K562 (cell line): ENCODE data around the gene ERAL1. TPM values are rescaled to one million over a fixed set of nuclear protein-coding genes. Genes with fewer than 3 reads are reported as not detected.

Experiments used
- CAMTA2 ChIP-seq: fragments of 250-450 bp; sonication (Bioruptor Pico); conservative IDR thresholded peaks from 2 replicates; pipeline ENCODE4 v1.5.1; 2022
- DNMT1 ChIP-seq: fragments of 450-650 bp; IDR thresholded peaks from 2 replicates; pipeline ENCODE4 v1.6.1; 2016; ENCODE audit warnings: antibody characterized with exemption, mild to moderate bottlenecking
- KLF10 ChIP-seq: fragments of 250-450 bp; sonication (Bioruptor Pico); IDR thresholded peaks from 2 replicates; pipeline ENCODE4 v1.6.1; 2021; ENCODE audit warnings: matching md5 sums
- LEF1 ChIP-seq: fragments of 450-650 bp; IDR thresholded peaks from 2 replicates; pipeline ENCODE4 v1.6.1; 2016; ENCODE audit warnings: mild to moderate bottlenecking
- MLX ChIP-seq, 2 experiments: fragments of 450-650 bp in 1 of 2; sonication (generic) in 1 of 2; formaldehyde crosslinking; conservative IDR thresholded peaks; 2 replicates each; pipeline versions ENCODE4 v1.4.0 to v1.8.1; 2020 to 2022; ENCODE audit warnings: mild to moderate bottlenecking in 1 of 2, missing genetic modification reagents in 1 of 2
- NONO ChIP-seq, 2 experiments: fragments of 200-400 bp in 1 of 2; fragments of 450-650 bp in 1 of 2; formaldehyde crosslinking in 1 of 2; IDR thresholded peaks; 2 replicates each; pipeline ENCODE4 v1.6.1; 2017; ENCODE audit warnings: low read depth in 2 of 2, mild to moderate bottlenecking in 2 of 2, moderate library complexity in 2 of 2, low read length in 1 of 2
- NR1H2 ChIP-seq: sonication (generic); formaldehyde crosslinking; IDR thresholded peaks from 2 replicates; pipeline ENCODE4 v1.4.0; 2020; ENCODE audit warnings: mild to moderate bottlenecking, missing genetic modification reagents
- NRF1 ChIP-seq, 2 experiments: fragments of 450-650 bp; IDR thresholded peaks in 1 of 2; conservative IDR thresholded peaks in 1 of 2; 2 replicates each; pipeline ENCODE4 v1.6.1; 2014; ENCODE audit warnings: mild to moderate bottlenecking in 2 of 2
- REST ChIP-seq, 2 experiments: fragments of 450-650 bp; formaldehyde crosslinking in 1 of 2; IDR thresholded peaks; 2 replicates each; pipeline versions ENCODE4 v1.4.0 to v1.6.1; 2014 to 2020; ENCODE audit warnings: mild to moderate bottlenecking in 2 of 2, borderline replicate concordance in 1 of 2, low read depth in 1 of 2
- SP2 ChIP-seq: IDR thresholded peaks from 2 replicates; pipeline ENCODE4 v1.6.1; 2011; ENCODE audit warnings: mild to moderate bottlenecking, low read depth, low read length, moderate library complexity; ENCODE audit not compliant: poor library complexity, severe bottlenecking; ENCODE audit errors: extremely low read depth
- TFAM ChIP-seq: fragments of 250-450 bp; sonication (Bioruptor Pico); conservative IDR thresholded peaks from 2 replicates; pipeline ENCODE4 v1.5.0; 2021; ENCODE audit warnings: mild to moderate bottlenecking, moderate library complexity
- TFE3 ChIP-seq: fragments of 450-650 bp; formaldehyde crosslinking; IDR thresholded peaks from 2 replicates; pipeline ENCODE4 v1.4.0; 2020; ENCODE audit warnings: mild to moderate bottlenecking, mixed read lengths
- USF2 ChIP-seq: sonication (generic); formaldehyde crosslinking; IDR thresholded peaks from 2 replicates; pipeline ENCODE4 v1.5.0; 2020; ENCODE audit warnings: missing genetic modification reagents
- ZNF766 ChIP-seq: fragments of 200-800 bp; sonication (Bioruptor generic); conservative IDR thresholded peaks from 2 replicates; pipeline ENCODE4 v1.6.1; 2016; ENCODE audit warnings: missing genetic modification characterization, missing compliant biosample characterization
- polyA plus RNA-seq, 8 experiments: library from polyadenylated mRNA; depleted of rRNA in 4 of 8; stranded (reverse) in 5 of 8; unstranded in 3 of 8; fragments of >200 nt; fragmentation: Nextera tagmentation in 2 of 8; fragmentation: Illumina TruSeq in 1 of 8; extraction: Ambion mirVana in 2 of 8; extraction: Trizol in 1 of 8; gene quantifications; 2 replicates each; pipeline versions ENCODE4 v1.2.1 to v1.2.3, GENCODE V29; 2011 to 2014; ENCODE audit warnings: inconsistent platforms in 1 of 8, missing spikeins in 1 of 8
- total RNA-seq, 7 experiments: library from RNA; depleted of rRNA in 6 of 7; stranded (reverse); fragments of >200 nt in 6 of 7; fragmentation: Illumina TruSeq in 2 of 7; extraction: Trizol in 2 of 7; gene quantifications; 2 replicates each; pipeline versions ENCODE4 v1.2.1 to v1.2.3, GENCODE V29; 2011 to 2021; ENCODE audit warnings: low replicate concordance in 1 of 7

Gene ERAL1
- total and polyA plus RNA-seq, 9 of the 15 experiments (the other 6 are each of a cell fraction or from before 2014, with no cell fraction given), result 37.5 to 351 (median 106) TPM

GRCh38 chr17:28896884-28897768 lies 42.3 kb downstream of the ERAL1 start, which contains the start of gene FLOT2 (continued):
- TF ChIP-seq REST (IDR thresholded peaks at IDR 0.05; ENCODE audit: borderline replicate concordance) (peak; percentile 69), REST (CRISPR knock-in tag; IDR thresholded peaks at IDR 0.05; ENCODE audit: low read depth) (peak; percentile 88), USF2 (0 out of 2 replicates have a peak, but pooled peaks have one; percentile 24), TFE3 (peak; percentile 39), TFAM (CRISPR knock-in tag) (no peak), MLX (CRISPR knock-in tag; conservative IDR thresholded peaks at IDR 0.05) (peak in 1 of 2 experiments; percentile 28; a peak in 1 of 4 replicates), DNMT1 (no peak), ZNF766 (CRISPR knock-in tag) (no peak), LEF1 (no peak), CAMTA2 (CRISPR knock-in tag) (peak; percentile 91; the same call in 1 of the 2 replicates), NR1H2 (CRISPR knock-in tag) (0 out of 2 replicates have a peak, but pooled peaks have one; percentile 60), NRF1 (conservative IDR thresholded peaks at IDR 0.05 in 1 of 2, IDR thresholded peaks at IDR 0.05 in 1 of 2) (peak; percentile 71 to 75), KLF10 (CRISPR knock-in tag) (no peak), NONO (IDR thresholded peaks at IDR 0.05; ENCODE audit: low read depth in 2 of 2, low read length in 1 of 2) (peak; percentile 59 to 92; a peak in 3 of 4 replicates), SP2 (no peak)
